GM10266 (cell line): ENCODE data around the gene ZCCHC7.
"Not testable (repeated sequence)": the region's sequence is repeated elsewhere in the genome, so short reads cannot be mapped to it uniquely, and the experiment has no call there.

Experiments
- DNase-seq: peaks from one replicate; pipeline ENCODE4 v3.0.0; 2012; ENCODE audit errors: extremely low spot score
- TF ChIP-seq, protein P1 (sequence below): IDR thresholded peaks from 2 replicates; pipeline ENCODE4 v1.5.1; 2012; ENCODE audit warnings: mild to moderate bottlenecking, low read depth; ENCODE audit not compliant: control insufficient read depth, insufficient read depth; ENCODE audit errors: missing control alignments

ZCCHC7 gene

DNA sequence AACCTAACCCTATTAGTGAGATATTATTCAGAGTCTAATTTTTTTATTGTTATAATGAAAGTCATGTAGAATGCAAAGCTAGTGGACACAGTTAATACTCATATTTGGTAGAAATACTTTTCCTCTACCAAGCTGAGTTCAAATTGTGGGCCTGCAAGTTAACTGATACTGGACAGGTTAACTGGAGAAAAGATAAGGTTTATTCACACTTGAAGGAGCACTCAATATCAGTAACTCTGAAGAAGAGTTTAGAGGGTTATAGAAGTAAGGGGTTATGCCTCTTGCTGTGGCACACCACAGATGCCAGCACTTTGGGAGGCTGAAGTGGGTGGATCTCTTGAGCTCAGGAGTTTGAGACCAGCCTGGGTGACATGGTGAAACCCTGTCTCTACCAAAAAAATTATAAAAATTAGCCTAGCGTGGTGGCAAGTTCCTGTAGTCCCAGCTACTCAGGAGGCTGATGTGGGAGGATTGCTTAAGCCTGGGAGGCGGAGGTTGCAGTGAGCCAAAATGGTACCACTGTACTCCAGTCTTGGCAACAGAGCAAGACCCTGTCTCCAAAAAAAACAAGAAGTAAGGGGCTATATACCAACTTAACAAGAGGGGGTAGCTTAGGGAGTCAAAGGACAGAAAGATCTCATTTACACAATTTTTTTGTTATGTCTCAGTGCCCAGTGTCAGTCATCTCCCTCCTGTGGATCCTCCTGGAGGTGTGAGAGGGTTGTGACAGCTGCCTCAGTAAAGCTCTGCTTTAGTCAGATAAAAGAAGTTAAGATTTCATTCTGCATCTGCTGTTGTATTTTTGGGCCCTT, 180.9 kb downstream of the ZCCHC7 start:
- TF ChIP-seq, protein P1, sequence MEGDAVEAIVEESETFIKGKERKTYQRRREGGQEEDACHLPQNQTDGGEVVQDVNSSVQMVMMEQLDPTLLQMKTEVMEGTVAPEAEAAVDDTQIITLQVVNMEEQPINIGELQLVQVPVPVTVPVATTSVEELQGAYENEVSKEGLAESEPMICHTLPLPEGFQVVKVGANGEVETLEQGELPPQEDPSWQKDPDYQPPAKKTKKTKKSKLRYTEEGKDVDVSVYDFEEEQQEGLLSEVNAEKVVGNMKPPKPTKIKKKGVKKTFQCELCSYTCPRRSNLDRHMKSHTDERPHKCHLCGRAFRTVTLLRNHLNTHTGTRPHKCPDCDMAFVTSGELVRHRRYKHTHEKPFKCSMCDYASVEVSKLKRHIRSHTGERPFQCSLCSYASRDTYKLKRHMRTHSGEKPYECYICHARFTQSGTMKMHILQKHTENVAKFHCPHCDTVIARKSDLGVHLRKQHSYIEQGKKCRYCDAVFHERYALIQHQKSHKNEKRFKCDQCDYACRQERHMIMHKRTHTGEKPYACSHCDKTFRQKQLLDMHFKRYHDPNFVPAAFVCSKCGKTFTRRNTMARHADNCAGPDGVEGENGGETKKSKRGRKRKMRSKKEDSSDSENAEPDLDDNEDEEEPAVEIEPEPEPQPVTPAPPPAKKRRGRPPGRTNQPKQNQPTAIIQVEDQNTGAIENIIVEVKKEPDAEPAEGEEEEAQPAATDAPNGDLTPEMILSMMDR, result no peak
- no peak for DNase-seq

DNA sequence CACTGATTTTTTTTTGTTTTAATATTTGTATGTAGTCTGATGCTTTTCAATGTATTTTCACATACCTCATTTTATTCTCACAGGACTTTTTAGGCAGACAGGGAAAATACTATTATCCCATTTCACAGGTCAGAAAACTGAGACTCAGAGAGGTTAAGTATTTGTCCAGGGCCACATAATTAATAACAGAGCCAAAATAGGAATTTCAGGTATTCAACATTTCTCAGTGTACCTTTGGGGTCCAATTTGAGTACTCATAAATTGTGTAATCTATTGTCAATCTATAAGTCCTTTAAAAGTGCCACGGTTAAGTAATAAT, 181.4 kb downstream of the ZCCHC7 start:
- no peak for DNase-seq
- TF ChIP-seq, protein P1, result no peak

- TF ChIP-seq, protein P1, result no peak
- peak; percentile 65 for DNase-seq
Measured at GRCh38 chr9:37302277-37302676, 181.9 kb downstream of the ZCCHC7 start.

GRCh38 chr9:37303272-37303671, 182.9 kb downstream of the ZCCHC7 start:
- DNase-seq, result not testable (repeated sequence)

- DNase-seq, result peak; percentile 8
- TF ChIP-seq, protein P1, result peak; percentile 46
Measured at GRCh38 chr9:37309136-37309535, 188.8 kb downstream of the ZCCHC7 start.

DNA sequence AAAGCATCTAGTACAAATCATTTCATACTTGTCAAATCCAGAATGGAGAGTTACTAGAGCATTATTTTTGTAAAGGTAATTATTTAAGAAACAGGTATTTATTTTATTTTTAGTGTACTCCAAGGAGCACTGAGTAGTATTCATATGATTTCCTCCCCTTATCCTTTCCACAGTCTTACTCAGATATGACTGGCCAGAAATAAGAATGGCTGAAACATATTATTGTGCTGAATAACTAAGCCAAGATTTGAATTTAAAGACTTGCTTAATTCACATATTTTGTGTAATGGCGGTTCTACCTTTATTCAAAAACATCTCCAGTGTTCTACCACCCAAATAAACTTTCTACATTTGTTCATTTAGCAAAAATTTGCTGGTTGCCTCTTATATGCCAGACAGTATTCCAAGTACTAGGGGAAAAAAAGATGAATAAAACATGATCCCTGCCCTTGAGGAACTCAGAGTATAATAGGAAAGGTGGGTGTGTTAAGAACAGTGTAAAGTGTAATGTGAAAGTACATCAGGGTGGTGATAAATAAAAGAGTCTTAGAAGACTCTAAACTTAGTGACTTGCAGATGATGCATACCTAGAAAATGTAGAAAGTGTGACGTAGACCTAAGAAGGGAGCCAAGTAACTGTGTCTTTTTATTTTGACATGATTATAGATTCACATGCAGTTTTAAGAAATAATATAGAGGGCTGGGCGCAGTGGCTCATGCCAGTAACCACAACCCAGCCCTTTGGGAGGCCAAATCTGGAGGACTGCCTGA, 191.7 kb downstream of the ZCCHC7 start:
- DNase-seq, result no peak

DNA sequence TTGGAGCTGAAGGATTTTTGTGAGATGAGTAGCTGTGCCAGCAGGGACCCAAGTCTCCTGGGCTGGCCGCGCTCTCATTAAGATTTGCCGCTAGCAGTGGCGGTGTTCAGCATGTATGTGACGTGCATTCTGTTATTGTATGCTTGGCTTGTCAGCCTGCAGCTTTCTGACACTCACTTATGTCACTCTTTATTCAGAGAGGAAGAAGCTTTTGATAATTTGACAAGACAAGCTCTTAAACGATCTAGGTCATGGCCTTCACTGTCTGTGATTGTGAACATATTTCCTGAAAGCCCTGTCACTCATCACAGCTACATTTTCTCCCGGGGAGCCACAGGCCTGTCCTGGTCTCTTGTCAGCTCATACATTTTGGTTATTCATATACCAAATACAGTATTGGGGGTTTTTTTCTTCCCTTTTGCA, 203.9 kb downstream of the ZCCHC7 start:
- TF ChIP-seq, protein P1, result no peak
- DNase-seq, result peak; percentile 14

More for the DNA sequence above, 191.7 kb downstream of the ZCCHC7 start:
- TF ChIP-seq, protein P1, result no peak
